ENCODE results near the gene OSBPL8. TPM values are rescaled to one million over a fixed set of nuclear protein-coding genes. Genes with fewer than 3 reads are reported as not detected.

Gene OSBPL8
- total and polyA plus RNA-seq, 2 experiments from 2014 or later = 78.0 to 124 TPM

DNA sequence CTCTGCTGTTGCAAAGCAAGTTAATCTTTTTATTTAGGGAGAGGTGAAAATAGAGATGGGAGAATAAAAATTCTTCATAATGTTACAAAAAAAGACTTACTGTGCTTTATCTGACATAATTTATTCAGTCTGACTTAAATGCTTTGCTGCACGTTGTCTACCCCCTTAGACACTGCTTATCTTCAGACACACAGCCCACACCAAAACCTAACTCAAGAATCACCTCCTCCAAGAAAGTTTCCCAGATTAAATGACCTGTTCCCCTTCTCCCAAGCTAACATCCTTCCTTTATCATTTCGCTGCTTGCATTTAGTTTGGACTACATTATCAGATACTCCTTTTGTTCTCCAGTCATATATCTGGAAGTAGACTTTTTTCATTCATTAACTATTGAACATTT is 3.8 kb downstream of the OSBPL8 start:
- no peak overlapping the region for H3K4me3 Mint-ChIP-seq
- H3K4me1 Mint-ChIP-seq = peaks cover 37% of the 10 kb centered on the region
- no peak for DNase-seq (ENCODE audit: low spot score)
- H2AFZ ChIP-seq = no peak overlapping the region
- H4K20me1 ChIP-seq (replicated peaks; ENCODE audit: insufficient read depth) = peaks cover 9% of the 10 kb centered on the region; the same call in 1 of the 2 replicates
- H3K9me2 ChIP-seq (ENCODE audit: insufficient read depth) = no peaks in the 10 kb centered on the region
- no peaks in the 10 kb centered on the region for H3K27me3 ChIP-seq (ENCODE audit: insufficient read depth)
- no peaks in the 10 kb centered on the region for H3F3A ChIP-seq (replicated peaks; ENCODE audit: low read depth)
- TF ChIP-seq CREB1 (CRISPR knock-in tag; IDR thresholded peaks at IDR 0.05; ENCODE audit: low read depth) = no peak
- no peak for TF ChIP-seq JUNB (IDR thresholded peaks at IDR 0.05; ENCODE audit: unreplicated experiment)
- TF ChIP-seq STAT1 (IDR thresholded peaks at IDR 0.05; ENCODE audit: unreplicated experiment) = no peak
- TF ChIP-seq EZH2 (IDR thresholded peaks at IDR 0.05; ENCODE audit: low read depth, unreplicated experiment) = no peak
- TF ChIP-seq EZH2phosphoT487 (IDR thresholded peaks at IDR 0.05; ENCODE audit: unreplicated experiment) = no peak
- TF ChIP-seq, protein P1, sequence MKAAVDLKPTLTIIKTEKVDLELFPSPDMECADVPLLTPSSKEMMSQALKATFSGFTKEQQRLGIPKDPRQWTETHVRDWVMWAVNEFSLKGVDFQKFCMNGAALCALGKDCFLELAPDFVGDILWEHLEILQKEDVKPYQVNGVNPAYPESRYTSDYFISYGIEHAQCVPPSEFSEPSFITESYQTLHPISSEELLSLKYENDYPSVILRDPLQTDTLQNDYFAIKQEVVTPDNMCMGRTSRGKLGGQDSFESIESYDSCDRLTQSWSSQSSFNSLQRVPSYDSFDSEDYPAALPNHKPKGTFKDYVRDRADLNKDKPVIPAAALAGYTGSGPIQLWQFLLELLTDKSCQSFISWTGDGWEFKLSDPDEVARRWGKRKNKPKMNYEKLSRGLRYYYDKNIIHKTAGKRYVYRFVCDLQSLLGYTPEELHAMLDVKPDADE (IDR thresholded peaks at IDR 0.05) = no peak
- TF ChIP-seq ZNF331 (CRISPR knock-in tag; IDR thresholded peaks at IDR 0.05; ENCODE audit: low read depth) = no peak
- TF ChIP-seq, protein P2, sequence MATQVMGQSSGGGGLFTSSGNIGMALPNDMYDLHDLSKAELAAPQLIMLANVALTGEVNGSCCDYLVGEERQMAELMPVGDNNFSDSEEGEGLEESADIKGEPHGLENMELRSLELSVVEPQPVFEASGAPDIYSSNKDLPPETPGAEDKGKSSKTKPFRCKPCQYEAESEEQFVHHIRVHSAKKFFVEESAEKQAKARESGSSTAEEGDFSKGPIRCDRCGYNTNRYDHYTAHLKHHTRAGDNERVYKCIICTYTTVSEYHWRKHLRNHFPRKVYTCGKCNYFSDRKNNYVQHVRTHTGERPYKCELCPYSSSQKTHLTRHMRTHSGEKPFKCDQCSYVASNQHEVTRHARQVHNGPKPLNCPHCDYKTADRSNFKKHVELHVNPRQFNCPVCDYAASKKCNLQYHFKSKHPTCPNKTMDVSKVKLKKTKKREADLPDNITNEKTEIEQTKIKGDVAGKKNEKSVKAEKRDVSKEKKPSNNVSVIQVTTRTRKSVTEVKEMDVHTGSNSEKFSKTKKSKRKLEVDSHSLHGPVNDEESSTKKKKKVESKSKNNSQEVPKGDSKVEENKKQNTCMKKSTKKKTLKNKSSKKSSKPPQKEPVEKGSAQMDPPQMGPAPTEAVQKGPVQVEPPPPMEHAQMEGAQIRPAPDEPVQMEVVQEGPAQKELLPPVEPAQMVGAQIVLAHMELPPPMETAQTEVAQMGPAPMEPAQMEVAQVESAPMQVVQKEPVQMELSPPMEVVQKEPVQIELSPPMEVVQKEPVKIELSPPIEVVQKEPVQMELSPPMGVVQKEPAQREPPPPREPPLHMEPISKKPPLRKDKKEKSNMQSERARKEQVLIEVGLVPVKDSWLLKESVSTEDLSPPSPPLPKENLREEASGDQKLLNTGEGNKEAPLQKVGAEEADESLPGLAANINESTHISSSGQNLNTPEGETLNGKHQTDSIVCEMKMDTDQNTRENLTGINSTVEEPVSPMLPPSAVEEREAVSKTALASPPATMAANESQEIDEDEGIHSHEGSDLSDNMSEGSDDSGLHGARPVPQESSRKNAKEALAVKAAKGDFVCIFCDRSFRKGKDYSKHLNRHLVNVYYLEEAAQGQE (IDR thresholded peaks at IDR 0.05; ENCODE audit: unreplicated experiment) = no peak
- TF ChIP-seq POLR2AphosphoS5 (IDR thresholded peaks at IDR 0.05; ENCODE audit: low read depth) = no peak
- TF ChIP-seq, protein P3, sequence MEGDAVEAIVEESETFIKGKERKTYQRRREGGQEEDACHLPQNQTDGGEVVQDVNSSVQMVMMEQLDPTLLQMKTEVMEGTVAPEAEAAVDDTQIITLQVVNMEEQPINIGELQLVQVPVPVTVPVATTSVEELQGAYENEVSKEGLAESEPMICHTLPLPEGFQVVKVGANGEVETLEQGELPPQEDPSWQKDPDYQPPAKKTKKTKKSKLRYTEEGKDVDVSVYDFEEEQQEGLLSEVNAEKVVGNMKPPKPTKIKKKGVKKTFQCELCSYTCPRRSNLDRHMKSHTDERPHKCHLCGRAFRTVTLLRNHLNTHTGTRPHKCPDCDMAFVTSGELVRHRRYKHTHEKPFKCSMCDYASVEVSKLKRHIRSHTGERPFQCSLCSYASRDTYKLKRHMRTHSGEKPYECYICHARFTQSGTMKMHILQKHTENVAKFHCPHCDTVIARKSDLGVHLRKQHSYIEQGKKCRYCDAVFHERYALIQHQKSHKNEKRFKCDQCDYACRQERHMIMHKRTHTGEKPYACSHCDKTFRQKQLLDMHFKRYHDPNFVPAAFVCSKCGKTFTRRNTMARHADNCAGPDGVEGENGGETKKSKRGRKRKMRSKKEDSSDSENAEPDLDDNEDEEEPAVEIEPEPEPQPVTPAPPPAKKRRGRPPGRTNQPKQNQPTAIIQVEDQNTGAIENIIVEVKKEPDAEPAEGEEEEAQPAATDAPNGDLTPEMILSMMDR (conservative IDR thresholded peaks at IDR 0.05; ENCODE audit: low read depth in 2 of 2) = no peak
- no peak for TF ChIP-seq NANOG (IDR thresholded peaks at IDR 0.05; ENCODE audit: borderline replicate concordance)
- TF ChIP-seq, protein P4, sequence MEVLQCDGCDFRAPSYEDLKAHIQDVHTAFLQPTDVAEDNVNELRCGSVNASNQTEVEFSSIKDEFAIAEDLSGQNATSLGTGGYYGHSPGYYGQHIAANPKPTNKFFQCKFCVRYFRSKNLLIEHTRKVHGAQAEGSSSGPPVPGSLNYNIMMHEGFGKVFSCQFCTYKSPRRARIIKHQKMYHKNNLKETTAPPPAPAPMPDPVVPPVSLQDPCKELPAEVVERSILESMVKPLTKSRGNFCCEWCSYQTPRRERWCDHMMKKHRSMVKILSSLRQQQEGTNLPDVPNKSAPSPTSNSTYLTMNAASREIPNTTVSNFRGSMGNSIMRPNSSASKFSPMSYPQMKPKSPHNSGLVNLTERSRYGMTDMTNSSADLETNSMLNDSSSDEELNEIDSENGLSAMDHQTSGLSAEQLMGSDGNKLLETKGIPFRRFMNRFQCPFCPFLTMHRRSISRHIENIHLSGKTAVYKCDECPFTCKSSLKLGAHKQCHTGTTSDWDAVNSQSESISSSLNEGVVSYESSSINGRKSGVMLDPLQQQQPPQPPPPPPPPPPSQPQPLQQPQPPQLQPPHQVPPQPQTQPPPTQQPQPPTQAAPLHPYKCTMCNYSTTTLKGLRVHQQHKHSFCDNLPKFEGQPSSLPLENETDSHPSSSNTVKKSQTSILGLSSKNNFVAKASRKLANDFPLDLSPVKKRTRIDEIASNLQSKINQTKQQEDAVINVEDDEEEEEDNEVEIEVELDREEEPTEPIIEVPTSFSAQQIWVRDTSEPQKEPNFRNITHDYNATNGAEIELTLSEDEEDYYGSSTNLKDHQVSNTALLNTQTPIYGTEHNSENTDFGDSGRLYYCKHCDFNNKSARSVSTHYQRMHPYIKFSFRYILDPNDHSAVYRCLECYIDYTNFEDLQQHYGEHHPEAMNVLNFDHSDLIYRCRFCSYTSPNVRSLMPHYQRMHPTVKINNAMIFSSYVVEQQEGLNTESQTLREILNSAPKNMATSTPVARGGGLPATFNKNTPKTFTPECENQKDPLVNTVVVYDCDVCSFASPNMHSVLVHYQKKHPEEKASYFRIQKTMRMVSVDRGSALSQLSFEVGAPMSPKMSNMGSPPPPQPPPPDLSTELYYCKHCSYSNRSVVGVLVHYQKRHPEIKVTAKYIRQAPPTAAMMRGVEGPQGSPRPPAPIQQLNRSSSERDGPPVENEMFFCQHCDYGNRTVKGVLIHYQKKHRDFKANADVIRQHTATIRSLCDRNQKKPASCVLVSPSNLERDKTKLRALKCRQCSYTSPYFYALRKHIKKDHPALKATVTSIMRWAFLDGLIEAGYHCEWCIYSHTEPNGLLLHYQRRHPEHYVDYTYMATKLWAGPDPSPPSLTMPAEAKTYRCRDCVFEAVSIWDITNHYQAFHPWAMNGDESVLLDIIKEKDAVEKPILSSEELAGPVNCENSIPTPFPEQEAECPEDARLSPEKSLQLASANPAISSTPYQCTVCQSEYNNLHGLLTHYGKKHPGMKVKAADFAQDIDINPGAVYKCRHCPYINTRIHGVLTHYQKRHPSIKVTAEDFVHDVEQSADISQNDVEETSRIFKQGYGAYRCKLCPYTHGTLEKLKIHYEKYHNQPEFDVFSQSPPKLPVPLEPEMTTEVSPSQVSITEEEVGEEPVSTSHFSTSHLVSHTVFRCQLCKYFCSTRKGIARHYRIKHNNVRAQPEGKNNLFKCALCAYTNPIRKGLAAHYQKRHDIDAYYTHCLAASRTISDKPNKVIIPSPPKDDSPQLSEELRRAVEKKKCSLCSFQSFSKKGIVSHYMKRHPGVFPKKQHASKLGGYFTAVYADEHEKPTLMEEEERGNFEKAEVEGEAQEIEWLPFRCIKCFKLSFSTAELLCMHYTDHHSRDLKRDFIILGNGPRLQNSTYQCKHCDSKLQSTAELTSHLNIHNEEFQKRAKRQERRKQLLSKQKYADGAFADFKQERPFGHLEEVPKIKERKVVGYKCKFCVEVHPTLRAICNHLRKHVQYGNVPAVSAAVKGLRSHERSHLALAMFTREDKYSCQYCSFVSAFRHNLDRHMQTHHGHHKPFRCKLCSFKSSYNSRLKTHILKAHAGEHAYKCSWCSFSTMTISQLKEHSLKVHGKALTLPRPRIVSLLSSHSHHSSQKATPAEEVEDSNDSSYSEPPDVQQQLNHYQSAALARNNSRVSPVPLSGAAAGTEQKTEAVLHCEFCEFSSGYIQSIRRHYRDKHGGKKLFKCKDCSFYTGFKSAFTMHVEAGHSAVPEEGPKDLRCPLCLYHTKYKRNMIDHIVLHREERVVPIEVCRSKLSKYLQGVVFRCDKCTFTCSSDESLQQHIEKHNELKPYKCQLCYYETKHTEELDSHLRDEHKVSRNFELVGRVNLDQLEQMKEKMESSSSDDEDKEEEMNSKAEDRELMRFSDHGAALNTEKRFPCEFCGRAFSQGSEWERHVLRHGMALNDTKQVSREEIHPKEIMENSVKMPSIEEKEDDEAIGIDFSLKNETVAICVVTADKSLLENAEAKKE (CRISPR knock-in tag; IDR thresholded peaks at IDR 0.05) = no peak
- no peak for TF ChIP-seq ZNF114 (CRISPR knock-in tag; IDR thresholded peaks at IDR 0.05)
- no peak overlapping the region for H3K4me3 ChIP-seq
- H3K4me2 ChIP-seq = no peak overlapping the region
- no peak overlapping the region for H3K27ac ChIP-seq (ENCODE audit: low read depth)
- no peaks in the 10 kb centered on the region for H3K9me3 Mint-ChIP-seq
- no peaks in the 10 kb centered on the region for H3K36me3 ChIP-seq (ENCODE audit: insufficient read depth)
- H3K27ac Mint-ChIP-seq = no peak overlapping the region
- no peak for ATAC-seq
- H3K4me1 ChIP-seq (ENCODE audit: insufficient read depth) = peaks cover 34% of the 10 kb centered on the region
- no peaks in the 10 kb centered on the region for H3K36me3 Mint-ChIP-seq (ENCODE audit: low read depth)
- peaks cover 7% of the 10 kb centered on the region for H3K27me3 Mint-ChIP-seq (ENCODE audit: insufficient read depth, low read depth, poor library complexity)
- H3K79me2 ChIP-seq (replicated peaks; ENCODE audit: insufficient read depth) = peaks cover 79% of the 10 kb centered on the region

Measured in GM23338 (cell line).